Stimulated activated naive B cell treated with anti-CD40 and anti-IgM and Interleukin-4, amounts not matched to agents 10 μg/mL and 1 μg/mL and 100 μg/mL, for 72 hours (primary cell): Measurements from ENCODE around the gene AGFG2.
"Not testable (repeated sequence)": the region's sequence is repeated elsewhere in the genome, so short reads cannot be mapped to it uniquely, and the experiment has no call there.

Experiments
- ATAC-seq, 2 donors: fragments of 150-1000 bp; cut with Tn5 transposase; replicated peaks; 2 replicates each; pipeline ENCODE4 v1.10.0; 2021; ENCODE audit warnings: moderate library complexity in 1 of 2
- DNase-seq: peaks from one replicate; pipeline ENCODE4 v3.0.0; 2021
- H3K27ac Mint-ChIP-seq: one replicate; pipeline ENCODE4 v1.8.0; 2022; ENCODE audit warnings: mild to moderate bottlenecking, mixed read lengths
- H3K27me3 Mint-ChIP-seq, 2 donors: one replicate each; pipeline ENCODE4 v1.8.0; 2022; ENCODE audit warnings: mixed read lengths in 2 of 2
- H3K36me3 Mint-ChIP-seq, 2 donors: one replicate each; pipeline ENCODE4 v1.8.0; 2022; ENCODE audit warnings: mixed read lengths in 2 of 2, mild to moderate bottlenecking in 1 of 2
- H3K4me1 Mint-ChIP-seq, 2 donors: one replicate each; pipeline ENCODE4 v1.8.0; 2022; ENCODE audit warnings: mixed read lengths in 2 of 2, mild to moderate bottlenecking in 1 of 2
- H3K4me3 Mint-ChIP-seq, 2 donors: one replicate each; pipeline ENCODE4 v1.8.0; 2022; ENCODE audit warnings: mild to moderate bottlenecking in 2 of 2, mixed read lengths in 2 of 2, moderate library complexity in 1 of 2
- H3K9me3 Mint-ChIP-seq, 2 donors: one replicate each; pipeline ENCODE4 v1.8.0; 2022; ENCODE audit warnings: mixed read lengths in 2 of 2, mild to moderate bottlenecking in 1 of 2

AGFG2 gene

DNA sequence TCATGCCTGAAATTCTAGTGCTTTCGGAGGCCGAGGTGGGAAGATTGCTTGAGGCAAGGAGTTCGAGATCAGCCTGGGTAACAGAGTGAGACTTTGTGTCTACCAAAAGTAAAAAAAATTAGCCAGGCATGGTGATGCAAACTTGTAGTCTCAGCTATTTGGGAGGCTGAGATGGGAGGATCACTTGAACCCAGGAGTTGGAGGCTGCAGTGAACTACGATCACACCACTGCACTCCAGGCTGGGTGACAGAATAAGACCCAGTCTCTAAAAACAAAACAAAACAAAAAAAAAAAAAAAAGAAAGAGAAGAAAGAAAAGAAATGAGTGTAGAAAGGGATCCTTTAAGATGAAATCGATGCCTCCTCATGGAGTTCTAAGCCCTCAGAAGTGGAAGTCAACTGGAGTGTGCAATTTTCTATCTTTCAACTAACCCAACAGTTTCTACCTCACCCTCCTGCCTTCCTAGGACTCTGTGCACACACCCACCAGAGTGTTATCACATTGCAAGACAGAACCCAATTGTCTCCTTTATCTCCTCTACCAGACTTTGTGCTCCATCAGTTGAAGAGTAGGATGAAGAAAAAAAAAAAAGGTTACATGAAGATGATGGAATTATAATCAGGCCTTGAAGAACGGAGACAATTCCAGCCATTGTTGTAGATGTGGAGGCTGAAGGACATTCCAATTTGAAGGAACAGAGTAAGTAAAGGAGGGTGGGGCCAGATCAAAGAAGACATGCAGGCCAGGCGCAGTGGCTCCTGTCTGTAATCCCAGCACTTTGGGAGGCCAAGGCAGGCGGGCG, 28.4 kb upstream of the AGFG2 start:
- DNase-seq, result no peak
- Mint-ChIP-seq H3K9me3 (no peaks in the 10 kb centered on the region), H3K4me1 (peaks cover 0 to 2% of the 10 kb centered on the region in 2 donors), H3K36me3 (no peaks in the 10 kb centered on the region), H3K27me3 (peaks cover 19 to 39% of the 10 kb centered on the region in 2 donors), H3K27ac (no peak overlapping the region), H3K4me3 (no peak overlapping the region)
- no peak for ATAC-seq

DNA sequence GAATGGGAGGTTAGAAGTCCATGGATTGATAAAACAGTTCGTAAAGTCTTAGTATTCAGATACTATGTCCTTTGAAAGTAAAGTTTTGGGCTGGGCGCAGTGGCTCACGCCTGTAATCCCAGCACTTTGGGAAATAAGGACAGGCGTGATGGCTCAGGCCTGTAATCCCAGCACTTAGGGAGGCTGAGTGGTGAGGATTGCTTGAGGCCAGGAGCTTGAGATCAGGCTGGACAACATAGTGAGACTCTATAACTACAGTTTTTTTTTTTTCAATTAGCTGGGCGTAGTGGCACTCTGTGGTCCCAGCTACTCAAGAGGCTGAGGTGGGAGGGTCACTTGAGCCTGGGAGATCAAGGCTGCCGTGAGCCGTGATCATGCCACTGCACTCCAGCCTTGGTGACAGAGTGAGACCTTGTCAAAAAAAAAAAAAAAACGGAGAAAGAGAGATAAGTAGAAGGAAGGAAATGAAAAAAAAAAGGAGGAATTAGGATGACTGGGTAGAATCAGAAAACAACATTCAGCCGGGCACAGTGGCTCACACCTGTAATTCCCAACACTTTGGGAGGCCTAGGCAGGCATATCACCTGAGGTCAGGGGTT, 25.7 kb upstream of the AGFG2 start:
- no peak for ATAC-seq
- Mint-ChIP-seq H3K9me3 (no peaks in the 10 kb centered on the region), H3K36me3 (no peaks in the 10 kb centered on the region)

DNA sequence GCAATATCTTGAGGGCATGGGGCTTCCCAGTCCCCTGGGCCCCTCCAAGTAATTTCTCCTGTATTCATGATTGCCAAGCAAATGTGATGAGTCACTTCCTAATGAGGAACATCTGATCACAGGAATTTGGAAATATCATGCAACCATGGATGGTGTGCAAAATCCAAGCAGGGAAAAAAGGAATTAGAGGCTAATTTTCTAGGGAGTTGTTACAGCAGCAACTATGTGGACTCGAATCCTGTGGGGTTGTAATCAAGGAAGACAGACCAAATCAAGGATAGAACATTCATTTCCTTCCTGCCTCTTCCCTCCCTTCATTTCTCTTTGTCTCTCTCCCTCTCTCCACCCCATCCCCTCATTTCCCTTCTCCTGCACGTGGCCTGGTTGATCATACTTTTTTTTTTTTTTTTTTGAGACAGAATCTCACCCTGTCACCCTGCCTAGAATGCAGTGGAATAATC, 23.9 kb upstream of the AGFG2 start:
- DNase-seq (no peak), ATAC-seq (no peak)
- Mint-ChIP-seq H3K4me1 (peaks cover 0 to 2% of the 10 kb centered on the region in 2 donors), H3K4me3 (no peak overlapping the region), H3K27ac (no peak overlapping the region), H3K9me3 (no peaks in the 10 kb centered on the region), H3K36me3 (no peaks in the 10 kb centered on the region), H3K27me3 (peaks cover 13 to 23% of the 10 kb centered on the region in 2 donors)

More for the DNA sequence above, 25.7 kb upstream of the AGFG2 start:
- Mint-ChIP-seq H3K4me3 (no peak overlapping the region), H3K4me1 (peaks cover 0 to 2% of the 10 kb centered on the region in 2 donors), H3K27ac (no peak overlapping the region), H3K27me3 (peaks cover 19 to 30% of the 10 kb centered on the region in 2 donors)
- no peak for DNase-seq

DNA sequence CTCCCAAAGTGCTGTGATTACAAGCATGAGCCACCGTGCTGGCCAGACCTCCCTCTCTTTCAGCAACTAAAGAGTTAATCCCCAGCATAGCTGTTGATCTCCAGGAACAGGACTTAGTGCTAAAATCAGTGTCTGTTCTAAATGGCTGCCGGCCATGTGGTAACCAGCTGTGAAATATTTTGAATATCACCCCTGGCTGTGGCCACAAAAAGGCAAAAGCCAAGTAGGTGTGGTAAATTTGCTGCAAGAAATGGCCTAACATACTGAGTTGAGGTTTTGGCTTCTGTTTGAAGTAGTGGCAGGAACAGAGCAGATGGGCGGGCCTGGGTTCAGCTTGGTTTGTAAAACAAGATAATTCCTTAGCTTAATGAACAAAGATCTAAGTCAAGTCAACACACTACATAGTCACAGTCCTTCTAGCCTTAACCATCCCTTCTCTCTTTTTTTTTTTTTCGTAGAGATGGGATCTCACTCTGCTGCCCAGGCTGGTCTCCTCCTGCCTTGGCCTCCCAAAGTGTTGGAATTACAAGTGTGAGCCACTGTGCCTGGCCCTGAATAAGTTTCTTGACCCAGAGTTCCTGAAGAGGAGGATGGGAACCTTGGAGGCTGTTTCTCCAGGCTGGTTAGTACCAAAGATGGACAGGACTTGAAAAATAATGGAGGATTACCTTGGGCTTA, 22.7 kb upstream of the AGFG2 start:
- Mint-ChIP-seq H3K9me3 (no peaks in the 10 kb centered on the region), H3K4me3 (no peak overlapping the region), H3K36me3 (no peaks in the 10 kb centered on the region), H3K4me1 (peaks cover 1 to 4% of the 10 kb centered on the region in 2 donors), H3K27ac (no peak overlapping the region), H3K27me3 (peaks cover 8 to 23% of the 10 kb centered on the region in 2 donors)
- no peak for DNase-seq
- ATAC-seq, result peak; percentile 18 to 38

DNA sequence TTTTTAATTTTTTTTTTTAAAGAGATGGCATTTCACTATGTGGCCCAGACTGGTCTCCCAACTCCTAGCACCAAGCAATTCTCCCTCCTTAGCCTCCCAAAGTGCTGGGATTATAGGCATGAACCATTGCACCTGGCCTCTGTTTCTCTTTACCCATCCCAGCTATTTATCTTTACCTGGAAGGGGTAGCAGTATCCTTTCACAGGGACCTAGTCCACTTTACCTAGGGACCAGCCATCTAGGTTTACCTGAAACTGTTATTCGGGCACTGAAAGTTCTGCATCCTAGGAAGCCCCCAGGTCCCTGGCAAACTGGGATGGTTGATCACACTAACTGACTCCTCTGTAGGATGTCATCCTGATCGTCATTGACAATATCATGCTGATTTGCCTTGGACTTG, 21.7 kb upstream of the AGFG2 start:
- no peak overlapping the region for H3K4me3 Mint-ChIP-seq
- no peak overlapping the region for H3K27ac Mint-ChIP-seq
- no peaks in the 10 kb centered on the region for H3K9me3 Mint-ChIP-seq
- H3K4me1 Mint-ChIP-seq, result peaks cover 4 to 7% of the 10 kb centered on the region in 2 donors
- ATAC-seq (no peak), DNase-seq (no peak)
- H3K36me3 Mint-ChIP-seq, result no peaks in the 10 kb centered on the region
- peaks cover 8 to 23% of the 10 kb centered on the region in 2 donors for H3K27me3 Mint-ChIP-seq

DNA sequence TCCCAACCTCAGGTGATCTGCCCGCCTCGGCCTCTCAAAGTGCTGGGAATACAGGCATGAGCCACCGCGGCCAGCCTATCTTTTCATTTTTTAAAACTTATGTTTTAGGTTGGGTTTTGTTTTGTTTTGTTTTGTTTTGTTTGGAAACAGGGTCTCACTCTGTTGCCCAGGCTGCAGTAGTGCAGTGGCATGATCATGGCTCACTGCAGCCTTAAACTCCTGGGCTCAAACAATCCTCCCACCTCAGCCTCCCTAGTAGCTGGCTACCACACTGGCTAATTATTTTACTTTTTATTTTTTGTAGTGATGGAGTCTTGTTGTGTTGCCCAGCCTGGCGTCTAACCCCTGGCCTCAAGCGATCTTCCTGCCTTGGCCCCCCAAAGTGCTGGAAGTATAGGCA, 19.4 kb upstream of the AGFG2 start:
- no peak overlapping the region for H3K4me3 Mint-ChIP-seq
- H3K36me3 Mint-ChIP-seq, result no peaks in the 10 kb centered on the region
- peaks cover 3 to 6% of the 10 kb centered on the region in 2 donors for H3K27me3 Mint-ChIP-seq
- no peak for ATAC-seq
- DNase-seq, result no peak
- no peak overlapping the region for H3K27ac Mint-ChIP-seq
- H3K4me1 Mint-ChIP-seq, result peaks cover 3 to 7% of the 10 kb centered on the region in 2 donors
- no peaks in the 10 kb centered on the region for H3K9me3 Mint-ChIP-seq

DNA sequence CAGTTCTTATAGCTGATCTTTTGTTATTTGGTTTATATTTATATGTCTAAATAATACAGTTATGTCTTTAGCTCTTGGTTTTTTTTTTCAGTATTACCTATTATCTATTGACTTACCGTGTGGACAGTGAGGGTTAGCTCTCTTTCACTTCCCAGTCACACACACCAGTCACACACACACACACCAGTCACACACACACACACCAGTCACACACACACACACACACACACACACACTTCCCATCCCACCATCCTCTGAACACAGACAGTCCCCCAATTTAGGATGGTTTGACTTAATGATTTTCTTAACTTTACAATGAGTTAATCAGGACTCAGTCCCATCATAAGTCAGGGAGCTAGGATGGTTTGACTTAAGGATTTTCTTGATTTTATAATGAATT, 18.9 kb upstream of the AGFG2 start:
- Mint-ChIP-seq H3K36me3 (no peaks in the 10 kb centered on the region), H3K4me3 (no peak overlapping the region), H3K4me1 (peaks cover 3 to 7% of the 10 kb centered on the region in 2 donors), H3K27ac (no peak overlapping the region), H3K9me3 (no peaks in the 10 kb centered on the region), H3K27me3 (peaks cover 2 to 5% of the 10 kb centered on the region in 2 donors)
- ATAC-seq, result no peak
- DNase-seq, result no peak

DNA sequence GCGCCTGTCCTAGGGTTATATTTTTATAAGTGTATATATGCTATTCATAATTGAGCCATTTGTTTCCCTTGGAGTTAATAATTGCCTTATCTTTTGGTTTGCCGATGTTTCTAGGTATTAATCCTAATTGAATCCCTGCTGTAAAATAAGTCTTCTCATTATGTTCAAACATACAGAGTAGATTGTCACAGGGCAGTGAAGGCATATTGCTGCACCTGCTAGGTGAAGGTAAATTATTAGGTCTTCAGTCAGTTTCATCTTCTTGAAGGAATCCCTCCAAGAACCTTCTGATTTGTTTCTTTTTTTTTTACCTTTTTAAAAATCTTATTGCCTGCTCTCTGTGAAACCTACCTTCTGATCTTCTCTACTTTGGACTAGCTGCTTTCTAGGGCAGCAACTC, 17.9 kb upstream of the AGFG2 start:
- no peak overlapping the region for H3K4me3 Mint-ChIP-seq
- peaks cover 3 to 8% of the 10 kb centered on the region in 2 donors for H3K4me1 Mint-ChIP-seq
- H3K27me3 Mint-ChIP-seq, result no peaks in the 10 kb centered on the region
- no peak for DNase-seq
- ATAC-seq, result no peak
- no peaks in the 10 kb centered on the region for H3K9me3 Mint-ChIP-seq
- H3K27ac Mint-ChIP-seq, result no peak overlapping the region
- H3K36me3 Mint-ChIP-seq, result no peaks in the 10 kb centered on the region

DNA sequence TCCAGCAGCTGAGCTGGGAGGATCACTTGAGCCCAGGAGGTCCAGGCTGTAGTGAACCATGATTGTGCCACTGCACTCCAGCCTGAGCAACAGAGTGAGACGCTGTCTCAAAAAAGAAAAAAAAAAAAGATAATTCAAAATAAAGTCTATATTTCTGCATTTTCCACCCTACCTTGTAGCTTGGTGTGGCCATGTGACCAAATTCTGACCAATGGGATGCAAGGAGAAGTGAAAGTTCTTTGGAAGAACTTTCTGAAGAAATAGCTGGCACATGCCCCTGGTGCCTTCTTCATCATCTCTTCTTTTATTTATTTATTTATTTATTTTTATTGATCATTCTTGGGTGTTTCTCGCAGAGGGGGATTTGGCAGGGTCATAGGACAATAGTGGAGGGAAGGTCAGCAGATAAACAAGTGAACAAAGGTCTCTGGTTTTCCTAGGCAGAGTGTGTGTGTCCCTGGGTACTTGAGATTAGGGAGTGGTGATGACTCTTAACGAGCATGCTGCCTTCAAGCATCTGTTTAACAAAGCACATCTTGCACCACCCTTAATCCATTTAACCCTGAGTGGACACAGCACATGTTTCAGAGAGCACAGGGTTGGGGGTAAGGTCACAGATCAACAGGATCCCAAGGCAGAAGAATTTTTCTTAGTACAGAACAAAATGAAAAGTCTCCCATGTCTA, 17.0 kb upstream of the AGFG2 start:
- H3K27me3 Mint-ChIP-seq, DNase-seq, H3K9me3 Mint-ChIP-seq, H3K36me3 Mint-ChIP-seq, H3K4me3 Mint-ChIP-seq, H3K27ac Mint-ChIP-seq: not testable (repeated sequence)
- peaks cover 3 to 15% of the 10 kb centered on the region in 2 donors for H3K4me1 Mint-ChIP-seq
- ATAC-seq, result peak; percentile 91 to 95

DNA sequence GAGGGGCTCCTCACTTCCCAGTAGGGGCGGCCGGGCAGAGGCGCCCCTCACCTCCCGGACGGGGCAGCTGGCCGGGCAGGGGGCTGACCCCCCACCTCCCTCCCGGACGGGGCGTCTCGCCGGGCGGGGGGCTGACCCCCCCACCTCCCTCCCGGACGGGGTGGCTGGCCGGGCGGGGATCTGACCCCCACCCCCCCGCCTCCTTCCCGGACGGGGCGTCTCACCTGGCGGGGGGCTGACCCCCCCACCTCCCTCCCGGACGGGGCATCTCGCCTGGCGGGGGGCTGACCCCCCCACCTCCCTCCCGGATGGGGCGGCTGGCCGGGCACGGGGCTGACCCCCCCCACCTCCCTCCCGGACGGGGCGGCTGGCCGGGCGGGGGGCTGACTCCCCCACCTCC, 15.8 kb upstream of the AGFG2 start:
- H3K27me3 Mint-ChIP-seq, H3K27ac Mint-ChIP-seq, H3K4me3 Mint-ChIP-seq, ATAC-seq, DNase-seq, H3K9me3 Mint-ChIP-seq, H3K36me3 Mint-ChIP-seq: not testable (repeated sequence)
- H3K4me1 Mint-ChIP-seq, result peaks cover 12 to 23% of the 10 kb centered on the region in 2 donors

DNA sequence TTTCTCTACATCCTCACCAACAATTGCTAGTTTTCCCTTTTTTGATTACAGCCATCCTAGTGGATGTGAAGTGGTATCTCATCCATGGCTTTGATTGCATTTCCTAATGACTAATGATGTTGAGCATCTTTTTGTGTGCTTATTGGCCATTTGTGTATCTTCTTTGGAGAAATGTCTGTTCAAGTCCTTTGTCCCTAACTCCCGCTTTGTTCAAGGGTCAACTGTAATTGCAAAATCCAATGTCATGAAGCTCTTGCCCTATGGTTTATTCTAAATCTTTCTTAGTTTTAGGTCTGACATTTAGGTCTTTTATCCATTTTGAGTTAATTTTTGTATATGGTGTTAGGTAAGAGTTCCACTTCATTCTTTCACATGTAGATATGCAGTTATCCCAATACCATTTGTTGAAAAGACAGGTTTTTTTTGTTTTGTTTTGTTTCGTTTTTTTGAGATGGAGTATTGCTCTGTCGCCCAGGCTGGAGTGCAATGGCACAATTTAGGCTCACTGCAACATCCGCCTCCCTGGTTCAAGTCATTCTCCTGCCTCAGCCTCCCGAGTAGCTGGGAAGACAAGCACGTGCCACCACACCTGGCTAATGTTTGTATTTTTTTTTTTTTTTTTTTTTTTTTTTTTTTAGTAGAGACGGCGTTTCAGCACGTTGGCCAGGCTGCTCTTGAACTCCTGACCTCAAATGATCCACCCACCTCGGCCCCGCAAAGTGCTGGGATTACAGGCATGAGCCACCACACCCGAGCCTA, 10.7 kb upstream of the AGFG2 start:
- not testable (repeated sequence) for H3K27me3 Mint-ChIP-seq, ATAC-seq, H3K27ac Mint-ChIP-seq, H3K36me3 Mint-ChIP-seq, DNase-seq, H3K9me3 Mint-ChIP-seq
- H3K4me3 Mint-ChIP-seq, result peak overlapping the region in 1 of 2 donors; percentile 14
- peaks cover 12 to 19% of the 10 kb centered on the region in 2 donors for H3K4me1 Mint-ChIP-seq

DNA sequence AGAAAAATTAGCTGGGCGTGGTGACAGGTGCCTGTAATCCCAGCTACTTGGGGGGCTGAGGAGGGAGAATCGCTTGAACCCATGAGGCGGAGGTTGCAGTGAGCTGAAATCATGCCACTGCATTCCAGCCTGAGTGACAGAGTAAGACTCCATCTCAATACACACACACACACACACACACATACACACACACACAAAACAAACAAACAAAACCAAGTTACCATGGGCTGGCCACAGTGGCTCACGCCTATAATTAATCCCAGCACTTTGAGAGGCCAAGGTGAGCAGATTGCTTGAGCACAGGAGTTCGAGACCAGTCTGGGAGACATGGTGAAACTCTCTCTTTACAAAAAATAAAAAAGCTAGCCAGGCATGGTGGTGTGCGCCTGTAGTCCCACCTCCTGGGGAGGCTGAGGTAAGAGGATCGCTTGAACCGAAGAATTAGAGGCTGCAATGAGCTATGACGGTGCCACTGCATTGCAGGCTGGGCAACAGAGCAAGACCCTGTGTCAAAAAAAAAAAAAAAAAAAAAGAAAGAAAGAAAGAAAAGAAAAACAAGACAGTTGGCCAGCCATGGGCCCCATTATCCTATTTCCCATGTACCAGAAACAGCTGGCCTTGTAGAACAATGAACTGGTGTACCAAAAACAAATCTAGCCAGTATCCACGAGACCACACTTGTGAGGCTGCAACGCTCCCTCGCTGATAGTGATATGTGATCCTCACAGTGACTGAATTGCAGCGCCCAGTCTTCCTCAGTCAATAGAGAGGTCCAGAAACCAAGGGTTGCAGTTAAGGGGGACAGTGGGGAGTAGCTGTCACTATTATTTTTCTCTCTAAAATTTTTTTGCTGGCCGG, 6.6 kb upstream of the AGFG2 start:
- H3K9me3 Mint-ChIP-seq, result no peaks in the 10 kb centered on the region
- no peaks in the 10 kb centered on the region for H3K27me3 Mint-ChIP-seq
- H3K27ac Mint-ChIP-seq, result no peak overlapping the region
- no peak for ATAC-seq
- H3K36me3 Mint-ChIP-seq, result no peaks in the 10 kb centered on the region
- H3K4me1 Mint-ChIP-seq, result peaks cover 7 to 8% of the 10 kb centered on the region in 2 donors
- no peak overlapping the region for H3K4me3 Mint-ChIP-seq
- DNase-seq, result no peak

DNA sequence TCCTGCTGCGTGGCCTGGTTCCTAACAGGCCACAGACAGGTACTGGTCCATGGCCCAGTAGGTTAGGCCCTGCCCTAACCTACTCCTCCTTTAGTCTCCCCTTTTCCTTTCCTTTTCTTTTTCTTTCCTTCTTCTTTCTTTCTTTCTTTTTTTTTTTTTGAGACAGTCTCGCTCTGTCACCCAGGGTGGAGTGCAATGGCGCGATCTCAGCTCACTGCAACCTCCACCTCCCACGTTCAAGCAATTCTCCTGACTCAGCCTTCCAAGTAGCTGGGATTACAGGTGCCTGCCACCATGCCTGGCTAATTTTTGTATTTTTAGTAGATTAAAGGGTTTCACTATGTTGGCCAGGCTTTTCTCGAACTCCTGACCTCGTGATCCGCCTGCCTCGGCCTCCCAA, 3.0 kb upstream of the AGFG2 start:
- H3K4me1 Mint-ChIP-seq, result peaks cover 13 to 26% of the 10 kb centered on the region in 2 donors
- H3K27me3 Mint-ChIP-seq, H3K36me3 Mint-ChIP-seq, H3K27ac Mint-ChIP-seq, H3K9me3 Mint-ChIP-seq, ATAC-seq, H3K4me3 Mint-ChIP-seq, DNase-seq: not testable (repeated sequence)
